GM19023 (cell line): ENCODE results near the gene HDGFL3.
"Not testable (repeated sequence)": the region's sequence is repeated elsewhere in the genome, so short reads cannot be mapped to it uniquely, and the experiment has no call there.

Experiments
- ATAC-seq: cut with Tn5 transposase; IDR thresholded peaks from one replicate; pipeline ENCODE4 v1.9.1; 2021; ENCODE audit warnings: mild to moderate bottlenecking, moderate library complexity; ENCODE audit not compliant: unreplicated experiment

Gene HDGFL3

GRCh38 chr15:83194528-83194927, 13.1 kb downstream of the HDGFL3 start:
- ATAC-seq: no peak

GRCh38 chr15:83193721-83194120, 13.9 kb downstream of the HDGFL3 start:
- no peak for ATAC-seq

DNA sequence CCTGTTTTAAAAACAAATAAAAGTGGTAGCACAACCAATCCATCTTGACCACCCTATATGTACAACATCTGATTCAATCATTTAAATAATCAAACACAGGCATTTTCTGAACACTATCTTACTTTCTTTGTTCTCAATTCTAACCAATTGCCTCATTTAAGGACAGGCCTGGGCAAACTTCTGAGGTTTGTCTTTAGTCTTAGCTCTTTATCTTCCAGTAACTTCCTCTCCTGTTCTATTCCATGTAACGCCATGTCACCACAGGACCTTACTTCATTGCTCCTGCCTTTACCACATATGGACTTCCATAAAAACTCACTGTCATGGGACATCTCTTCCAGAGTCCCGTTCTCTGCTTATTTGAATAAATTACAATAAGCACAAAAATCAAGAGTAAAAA, 14.9 kb downstream of the HDGFL3 start:
- no peak for ATAC-seq

DNA sequence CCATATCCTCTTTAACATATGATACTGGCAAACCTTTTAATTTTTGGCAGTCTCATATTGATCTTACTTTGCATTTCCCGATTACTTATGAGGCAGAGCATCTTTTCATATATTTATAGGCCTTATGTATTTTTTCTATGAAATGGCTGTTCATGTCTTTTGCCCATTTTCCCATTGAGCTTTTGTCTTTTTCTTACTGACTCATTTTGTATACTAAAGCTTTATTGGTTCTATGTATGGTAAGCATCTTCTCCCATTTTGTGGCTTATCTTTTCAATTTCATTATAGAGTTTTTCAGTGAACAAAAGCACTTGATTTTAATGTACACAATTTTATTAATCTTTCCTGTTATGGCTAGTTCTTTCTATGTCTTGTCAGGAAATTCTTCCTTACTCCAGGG, 17.2 kb downstream of the HDGFL3 start:
- no peak for ATAC-seq

DNA sequence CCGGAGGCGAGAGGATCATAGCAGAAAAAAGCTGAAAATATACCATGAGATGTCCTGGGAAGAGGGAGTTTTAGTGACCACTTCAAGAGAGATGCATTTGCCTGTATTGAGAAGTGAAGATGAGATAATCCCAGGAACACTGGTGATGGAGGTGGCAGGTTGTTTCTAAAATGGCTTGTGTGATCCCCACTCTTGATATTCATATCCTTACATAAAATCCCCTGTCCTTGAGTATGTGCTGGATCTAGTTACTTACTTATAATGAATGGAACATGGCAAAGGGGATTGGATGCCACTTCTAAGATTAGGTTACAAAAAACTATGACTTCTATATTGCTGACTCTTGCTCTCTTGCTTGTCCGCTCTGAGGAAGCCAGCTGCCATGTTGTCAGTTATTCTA, 22.1 kb downstream of the HDGFL3 start:
- ATAC-seq: no peak

- no peak for ATAC-seq
Observed at GRCh38 chr15:83178869-83179325, 28.7 kb downstream of the HDGFL3 start.

DNA sequence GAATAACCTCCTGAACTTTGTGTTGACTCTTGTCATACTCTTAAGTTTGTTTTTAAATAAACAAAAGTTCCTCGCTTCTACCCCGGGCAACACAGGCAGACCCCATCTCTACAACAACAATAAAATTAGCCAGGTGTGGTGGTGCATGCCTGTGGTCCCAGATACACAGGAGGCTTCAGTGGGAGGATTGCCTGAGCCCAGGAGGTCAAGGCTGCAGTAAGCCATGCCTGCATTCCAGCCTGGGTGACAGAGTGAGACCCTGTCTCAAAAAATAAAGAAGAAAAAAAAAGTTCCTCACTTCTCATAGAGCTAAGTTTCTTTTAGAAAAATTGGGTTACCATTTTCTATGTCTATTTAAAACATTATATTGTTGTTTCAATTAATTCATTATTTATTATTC, 29.2 kb downstream of the HDGFL3 start:
- ATAC-seq: no peak

DNA sequence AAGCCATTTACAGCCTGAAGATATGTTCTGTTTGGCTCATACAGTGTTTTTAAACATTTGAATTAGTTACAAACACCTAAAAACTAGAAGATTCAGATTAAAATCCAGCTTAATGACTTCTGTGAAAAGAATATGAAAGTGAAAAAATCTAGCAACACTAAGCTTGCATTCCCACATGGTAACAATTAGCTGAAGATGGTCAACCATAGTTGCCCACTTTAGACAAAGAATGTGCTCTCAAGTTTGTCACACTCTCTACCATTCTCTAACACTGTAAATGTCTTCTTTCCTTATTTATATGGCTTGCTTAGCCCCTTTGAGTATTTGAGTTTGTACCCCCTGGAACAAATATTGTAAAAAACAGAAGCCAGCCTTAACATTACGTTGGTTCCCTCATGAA, 32.7 kb downstream of the HDGFL3 start:
- no peak for ATAC-seq

DNA sequence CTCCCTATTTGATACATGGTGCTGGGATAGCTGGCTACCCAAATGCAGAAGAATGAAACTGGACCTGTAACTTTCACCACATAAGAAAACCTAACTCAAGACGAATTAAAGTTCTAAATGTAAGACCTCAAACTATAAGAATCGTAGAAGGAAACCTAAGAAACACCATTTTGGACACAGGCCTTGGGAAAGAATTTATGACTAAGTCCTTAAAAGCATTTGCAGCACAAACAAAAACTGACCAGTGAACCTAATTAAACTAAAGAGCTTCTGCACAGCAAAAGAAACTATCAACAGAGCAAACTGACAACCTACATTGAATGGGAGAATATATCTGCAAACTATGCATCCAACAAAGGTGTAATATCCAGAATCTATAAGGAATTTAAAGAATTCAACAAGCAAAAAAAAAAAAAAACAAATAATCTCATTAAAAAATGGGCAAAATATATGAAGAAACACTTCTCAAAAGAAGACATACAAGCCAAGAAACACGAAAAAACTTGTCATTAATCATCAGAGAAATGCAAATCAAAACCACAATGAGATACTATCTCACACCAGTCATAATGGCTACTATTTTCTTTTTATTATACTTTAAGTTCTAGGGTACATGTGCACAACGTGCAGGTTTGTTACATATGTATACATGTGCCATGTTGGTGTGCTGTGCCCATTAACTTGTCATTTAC, 37.0 kb downstream of the HDGFL3 start:
- ATAC-seq: no peak

DNA sequence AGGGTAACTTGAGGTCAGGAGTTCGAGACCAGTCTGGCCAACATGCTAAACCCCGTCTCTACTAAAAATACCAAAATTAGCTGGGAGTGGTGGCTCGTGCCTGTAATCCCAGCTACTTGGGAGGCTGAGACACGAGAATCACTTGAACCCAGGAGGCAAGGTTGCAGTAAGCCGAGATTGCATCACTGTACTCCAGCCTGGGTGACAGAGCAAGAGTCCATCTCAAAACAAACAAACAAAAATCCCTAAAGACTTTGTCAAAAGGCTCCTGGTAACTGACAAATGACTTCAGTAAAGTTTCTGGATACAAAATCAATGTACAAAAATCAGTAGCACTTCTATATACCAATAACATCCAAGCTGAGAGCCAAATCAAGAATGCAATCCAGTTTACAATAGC, 38.0 kb downstream of the HDGFL3 start:
- not testable (repeated sequence) for ATAC-seq

DNA sequence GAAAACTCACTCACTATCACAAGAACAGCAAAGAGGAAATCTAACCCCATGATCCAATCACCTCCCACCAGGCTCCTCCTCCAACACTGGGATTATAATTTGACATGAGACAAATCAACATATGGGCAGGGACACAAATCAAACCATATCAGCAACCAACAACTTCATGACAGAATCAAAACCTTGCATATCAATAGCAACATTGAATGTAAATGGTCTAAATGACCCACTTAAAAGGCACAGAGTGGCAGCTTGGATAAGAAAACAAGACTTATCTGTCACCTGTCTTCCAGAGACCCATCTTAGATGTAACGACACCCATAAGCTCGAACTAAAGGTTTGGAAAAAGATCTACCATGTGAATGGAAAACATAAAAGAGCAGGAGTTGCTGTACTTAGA, 40.8 kb downstream of the HDGFL3 start:
- no peak for ATAC-seq

GRCh38 chr15:83166218-83166617, 41.4 kb downstream of the HDGFL3 start:
- ATAC-seq: no peak

DNA sequence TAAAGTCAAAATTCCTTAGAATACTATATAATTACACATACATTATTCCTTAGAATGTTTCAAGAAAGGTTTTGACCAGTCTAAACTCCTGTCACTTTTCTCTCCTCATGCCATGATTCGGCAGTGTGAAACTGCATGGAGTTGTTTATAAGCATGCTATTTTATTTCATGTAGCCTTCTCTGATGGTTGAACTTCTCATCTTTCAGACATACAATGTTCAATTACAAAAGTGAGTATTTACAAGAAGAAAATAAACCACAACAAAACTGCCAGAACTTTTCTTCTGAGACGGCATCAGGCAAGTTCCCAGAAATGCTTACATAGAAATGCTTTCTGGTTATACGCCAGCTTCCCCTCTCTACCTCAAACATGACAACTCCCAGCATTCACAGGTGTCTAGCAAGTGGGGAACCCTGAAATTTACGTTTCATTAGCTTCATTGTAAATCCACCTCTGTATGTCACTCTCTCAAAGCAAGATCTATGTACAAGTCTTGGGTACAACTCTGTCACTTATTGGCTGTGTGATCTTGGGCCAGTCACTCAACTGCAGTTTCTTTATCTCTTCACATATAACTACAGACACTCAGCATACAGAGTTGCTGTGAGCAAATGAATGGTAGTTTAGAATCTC, 42.7 kb downstream of the HDGFL3 start:
- no peak for ATAC-seq

DNA sequence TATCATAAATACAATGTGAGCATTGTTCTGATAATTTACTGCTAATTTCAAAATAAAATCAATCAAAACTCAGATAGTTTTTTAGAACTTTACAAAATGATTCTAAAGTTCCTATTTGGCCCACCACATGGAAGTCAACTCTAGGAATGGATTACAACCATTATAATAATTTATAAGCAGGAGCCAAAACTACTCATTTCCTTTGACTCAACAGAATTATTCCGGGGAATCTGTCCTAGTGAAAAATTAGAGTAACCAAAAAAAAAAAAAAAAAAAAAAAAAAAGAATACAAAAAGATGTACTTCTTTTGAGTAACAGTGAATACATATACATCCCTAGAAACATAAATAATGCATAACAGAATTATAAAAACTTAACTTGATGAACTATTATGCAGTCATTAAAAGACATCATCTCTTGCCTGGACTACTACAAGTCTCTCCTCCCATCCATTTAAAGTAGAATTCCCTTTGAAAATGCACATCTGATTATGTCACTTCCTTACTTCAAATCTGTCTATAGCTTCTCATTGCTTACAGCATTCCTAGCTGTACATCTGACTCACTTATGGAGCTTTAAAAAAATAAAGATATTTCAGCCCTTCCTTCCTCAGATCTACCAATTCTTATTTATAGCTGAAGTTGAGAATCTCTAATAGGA, 43.4 kb downstream of the HDGFL3 start:
- no peak for ATAC-seq

- no peak for ATAC-seq
Observed at GRCh38 chr15:83163032-83163431, 44.6 kb downstream of the HDGFL3 start.

DNA sequence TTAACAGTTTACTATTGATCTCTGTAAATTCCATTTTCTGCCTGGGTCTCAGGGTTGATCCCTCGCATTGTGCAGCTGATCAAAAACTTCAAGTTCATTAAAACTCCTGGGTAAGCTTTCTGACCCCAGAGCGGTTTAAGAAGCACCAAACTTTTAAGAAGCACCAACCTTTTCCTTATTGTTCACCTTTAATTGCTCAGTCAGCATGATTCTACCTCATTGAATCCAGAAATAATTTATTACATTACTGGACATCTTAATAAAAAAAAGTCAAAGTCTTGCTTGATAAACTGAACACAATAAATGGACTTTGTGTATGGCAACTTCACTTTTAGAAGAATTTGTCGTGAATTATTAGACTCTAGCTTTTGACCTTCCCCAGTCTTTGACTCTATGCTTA, 46.9 kb downstream of the HDGFL3 start:
- ATAC-seq: no peak

DNA sequence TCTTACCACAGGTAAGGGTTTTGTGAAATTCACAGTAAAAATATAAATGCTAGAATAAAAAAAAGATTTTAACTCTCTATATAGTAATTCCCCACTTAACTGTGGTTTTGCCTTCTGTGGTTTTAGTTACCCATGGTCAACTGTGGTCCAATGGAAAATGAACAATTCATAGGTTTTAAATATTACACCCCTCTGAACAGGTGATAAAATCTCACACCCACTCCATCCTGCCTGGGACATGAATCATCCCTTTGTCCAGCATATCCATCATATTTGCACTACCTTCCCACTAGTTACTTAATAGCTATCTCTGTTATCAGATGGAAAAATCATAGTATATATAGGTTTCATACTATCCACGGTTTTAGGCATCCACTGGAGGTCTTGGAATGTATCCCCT, 49.2 kb downstream of the HDGFL3 start:
- ATAC-seq: no peak

DNA sequence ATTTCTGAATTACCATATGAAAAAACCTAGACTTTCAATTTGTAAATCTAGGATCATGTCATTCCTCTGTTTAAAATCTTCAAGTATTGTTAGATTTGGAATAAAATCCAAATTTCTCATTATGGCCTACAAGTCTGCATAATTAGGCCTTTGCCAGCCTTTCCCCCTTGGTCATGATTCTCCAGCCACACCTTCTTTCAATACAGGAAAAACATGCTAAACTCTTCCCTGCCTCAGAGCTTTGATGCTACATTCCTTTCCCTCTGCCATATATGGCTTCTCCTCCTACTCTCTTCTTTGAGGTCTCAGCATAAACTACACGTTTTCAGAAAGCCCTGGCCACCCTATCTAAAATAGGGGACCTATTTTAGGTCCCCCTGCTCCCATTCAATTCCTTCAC, 51.7 kb downstream of the HDGFL3 start:
- no peak for ATAC-seq

DNA sequence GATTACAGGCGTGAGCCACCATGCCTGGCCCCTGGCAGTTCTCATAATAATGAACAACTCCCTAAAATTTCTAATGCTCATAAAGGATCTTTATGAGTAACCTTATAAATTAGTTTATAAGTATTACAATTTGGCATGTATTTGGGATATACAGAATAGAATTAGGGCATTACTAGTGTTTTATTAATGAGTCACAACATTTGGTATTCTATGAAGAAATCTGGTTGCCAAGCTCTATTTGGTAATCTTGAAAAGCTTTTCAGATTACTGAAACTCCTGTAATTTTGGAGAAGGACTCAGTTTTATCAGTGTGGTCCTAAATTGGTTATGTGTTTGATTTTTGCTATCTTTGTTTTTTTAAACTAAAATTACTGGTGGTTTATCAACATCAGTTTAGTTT, 54.3 kb downstream of the HDGFL3 start:
- no peak for ATAC-seq

DNA sequence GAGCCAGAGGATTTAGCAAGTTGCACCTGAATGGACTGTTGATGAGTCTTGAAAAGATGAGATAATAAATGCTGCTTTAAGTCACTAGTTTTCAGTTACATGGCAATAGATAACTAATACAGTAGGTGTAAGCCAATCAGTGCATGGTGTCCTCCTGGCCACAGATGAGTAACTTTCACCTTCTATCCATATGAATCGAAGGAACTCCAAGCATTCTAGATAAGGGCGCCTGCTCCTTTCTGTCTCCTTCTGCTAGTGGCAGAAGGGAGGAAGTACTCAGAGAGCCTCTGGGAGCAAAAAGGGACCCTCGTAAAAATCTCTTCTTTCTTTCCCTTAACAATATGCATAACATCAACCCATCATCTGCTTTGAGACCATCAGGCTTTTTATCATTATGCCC, 62.9 kb downstream of the HDGFL3 start:
- ATAC-seq: no peak

DNA sequence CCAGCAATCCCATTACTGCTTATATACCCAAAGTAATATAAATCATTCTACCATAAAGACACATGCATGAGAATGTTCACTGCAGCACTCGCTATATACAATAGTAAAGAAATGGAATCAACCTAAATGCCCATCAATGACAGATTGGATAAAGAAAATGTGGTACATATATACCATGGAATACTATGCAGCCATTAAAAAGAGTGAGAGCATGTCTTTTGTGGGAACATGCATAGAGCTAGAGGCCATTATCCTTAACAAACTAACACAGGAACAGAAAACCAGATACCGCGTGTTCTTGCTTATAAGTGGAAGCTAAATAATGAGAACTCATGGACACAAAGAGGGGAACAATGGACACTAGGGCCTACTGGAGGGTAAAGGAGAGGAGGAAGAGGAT, 65.5 kb downstream of the HDGFL3 start:
- ATAC-seq: not testable (repeated sequence)

DNA sequence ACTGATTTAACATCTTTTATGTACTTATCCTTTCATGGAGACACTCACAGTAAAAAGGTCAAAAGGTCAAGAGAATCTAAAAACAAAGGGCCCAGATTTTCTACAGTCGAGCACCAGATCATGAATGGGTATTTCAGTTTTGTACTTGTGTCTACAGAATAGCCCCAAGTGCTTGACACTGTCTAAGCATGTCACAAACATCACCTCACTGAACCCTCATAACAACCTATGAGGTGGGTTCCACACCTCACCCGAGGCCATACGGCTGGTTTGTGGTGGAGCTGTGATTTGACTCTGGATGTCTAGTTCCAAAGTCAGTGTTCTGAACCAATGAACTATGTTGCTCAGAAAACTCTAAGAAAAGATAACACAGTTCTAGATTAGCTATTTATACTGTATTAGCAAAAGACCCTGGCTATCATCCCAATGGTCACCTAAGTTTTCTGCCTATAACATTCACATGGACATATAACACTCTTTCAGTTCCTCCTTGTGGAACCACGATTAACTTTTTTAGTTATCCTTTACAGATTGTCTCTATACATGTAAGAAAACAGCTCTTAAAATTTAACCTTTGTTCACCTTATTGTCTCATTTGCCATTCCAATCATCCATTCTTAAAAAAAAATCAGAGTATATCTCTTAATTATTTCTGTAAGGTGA, 74.6 kb downstream of the HDGFL3 start:
- ATAC-seq: no peak
